CD4-positive, alpha-beta T cell (primary cell): ENCODE measurements around the gene UPF2. TPM values are rescaled to one million over a fixed set of nuclear protein-coding genes. Genes with fewer than 3 reads are reported as not detected.

Experiments
- ATAC-seq: fragments of 200-7000 bp; cut with Tn5 transposase; one replicate; pipeline ENCODE4 v1.10.0; 2022; ENCODE audit warnings: mild to moderate bottlenecking; ENCODE audit not compliant: poor library complexity
- CTCF ChIA-PET: fragments of 350-600 bp; sonication (Branson Sonifier 250); formaldehyde crosslinking; loops from one replicate; lab custom pipeline; 2021; ENCODE audit warnings: antibody characterized with exemption, inconsistent platforms; lab: Charles Lee
- POLR2A ChIA-PET: fragments of 350-600 bp; sonication (Branson Sonifier 250); formaldehyde crosslinking; loops from one replicate; lab custom pipeline; 2021; ENCODE audit warnings: antibody characterized with exemption, inconsistent platforms; lab: Charles Lee
- DNase-seq, 14 experiments: peaks; one replicate each; pipeline ENCODE4 v3.0.0-alpha.2; 2013 to 2020; ENCODE audit warnings: mixed read lengths in 2 of 14
- H3K27ac ChIP-seq, 2 donors: one replicate each; pipeline versions ENCODE4 v1.5.1 to v1.7.0; 2013; ENCODE audit warnings: low read length in 2 of 2, low read depth in 1 of 2, mild to moderate bottlenecking in 1 of 2
- H3K27me3 ChIP-seq, 2 experiments: 1 replicate in 1 of 2; 2 replicates in 1 of 2; pipeline versions ENCODE4 v1.6.1 to v1.7.0; 2013; ENCODE audit warnings: low read length in 2 of 2, control low read depth in 1 of 2, mild to moderate bottlenecking in 1 of 2, moderate library complexity in 1 of 2; ENCODE audit not compliant: insufficient read depth in 2 of 2, control insufficient read depth in 1 of 2
- H3K36me3 ChIP-seq: one replicate; pipeline ENCODE4 v1.6.1; 2013; ENCODE audit warnings: low read length, control low read depth; ENCODE audit not compliant: insufficient read depth
- H3K4me1 ChIP-seq: one replicate; pipeline ENCODE4 v1.6.1; 2013; ENCODE audit warnings: low read length, control low read depth; ENCODE audit not compliant: insufficient read depth
- H3K4me3 ChIP-seq: one replicate; pipeline ENCODE4 v1.5.1; 2013; ENCODE audit warnings: mild to moderate bottlenecking, low read length, moderate library complexity
- H3K9me3 ChIP-seq, 2 experiments: 1 replicate in 1 of 2; 2 replicates in 1 of 2; pipeline versions ENCODE4 v1.6.1 to v1.7.0; 2013; ENCODE audit warnings: low read length in 2 of 2, mild to moderate bottlenecking in 2 of 2, control low read depth in 1 of 2, moderate library complexity in 1 of 2; ENCODE audit not compliant: control insufficient read depth in 1 of 2, insufficient read depth in 1 of 2
- H3K27ac Mint-ChIP-seq: one replicate; pipeline ENCODE4 v1.8.0; 2020; ENCODE audit warnings: mixed read lengths
- H3K27me3 Mint-ChIP-seq: one replicate; pipeline ENCODE4 v1.8.0; 2021; ENCODE audit warnings: mixed read lengths
- H3K36me3 Mint-ChIP-seq: one replicate; pipeline ENCODE4 v1.8.0; 2021; ENCODE audit warnings: low read depth, mixed read lengths
- H3K4me1 Mint-ChIP-seq: one replicate; pipeline ENCODE4 v1.8.0; 2021; ENCODE audit warnings: low read depth, mixed read lengths
- H3K4me3 Mint-ChIP-seq: one replicate; pipeline ENCODE4 v1.8.0; 2020; ENCODE audit warnings: mild to moderate bottlenecking, mixed read lengths
- H3K9me3 Mint-ChIP-seq: one replicate; pipeline ENCODE4 v1.8.0; 2020; ENCODE audit warnings: mixed read lengths
- intact Hi-C, 2 experiments: fragments of 100-400 bp; cut with DNase I in 1 of 2; cut with micrococcal nuclease in 1 of 2; formaldehyde crosslinking; loops; one replicate each; pipeline versions ENCODE4 v1.15.1 to v1.9.0; 2023 to 2025; cut with DNase I, micrococcal nuclease
- total RNA-seq, 174 experiments: library from RNA in 2 of 174; stranded (reverse) in 2 of 174; gene quantifications; one replicate each; pipeline ENCODE4 v1.2.3 and lab custom pipeline; 2021 to 2026
- TF ChIP-seq, protein P1 (sequence below): fragments of 200-600 bp; IDR thresholded peaks from one replicate; pipeline ENCODE4 v1.8.0; 2022; ENCODE audit warnings: antibody characterized with exemption, mild to moderate bottlenecking

Gene UPF2
- total RNA-seq, 2 experiments from 2014 or later = 14.5 to 15.3 TPM

- H3K4me3 ChIP-seq = no peak overlapping the region
- no peaks in the 10 kb centered on the region for H3K9me3 ChIP-seq
- intact Hi-C loops = no loop called here
- no peak overlapping the region for H3K27ac ChIP-seq
- DNase-seq (no peak), ATAC-seq (no peak)
- Mint-ChIP-seq H3K27ac (no peak overlapping the region), H3K9me3 (no peaks in the 10 kb centered on the region), H3K4me3 (no peak overlapping the region), H3K36me3 (peaks cover 40% of the 10 kb centered on the region), H3K4me1 (no peaks in the 10 kb centered on the region), H3K27me3 (no peaks in the 10 kb centered on the region)
- TF ChIP-seq, protein P1, sequence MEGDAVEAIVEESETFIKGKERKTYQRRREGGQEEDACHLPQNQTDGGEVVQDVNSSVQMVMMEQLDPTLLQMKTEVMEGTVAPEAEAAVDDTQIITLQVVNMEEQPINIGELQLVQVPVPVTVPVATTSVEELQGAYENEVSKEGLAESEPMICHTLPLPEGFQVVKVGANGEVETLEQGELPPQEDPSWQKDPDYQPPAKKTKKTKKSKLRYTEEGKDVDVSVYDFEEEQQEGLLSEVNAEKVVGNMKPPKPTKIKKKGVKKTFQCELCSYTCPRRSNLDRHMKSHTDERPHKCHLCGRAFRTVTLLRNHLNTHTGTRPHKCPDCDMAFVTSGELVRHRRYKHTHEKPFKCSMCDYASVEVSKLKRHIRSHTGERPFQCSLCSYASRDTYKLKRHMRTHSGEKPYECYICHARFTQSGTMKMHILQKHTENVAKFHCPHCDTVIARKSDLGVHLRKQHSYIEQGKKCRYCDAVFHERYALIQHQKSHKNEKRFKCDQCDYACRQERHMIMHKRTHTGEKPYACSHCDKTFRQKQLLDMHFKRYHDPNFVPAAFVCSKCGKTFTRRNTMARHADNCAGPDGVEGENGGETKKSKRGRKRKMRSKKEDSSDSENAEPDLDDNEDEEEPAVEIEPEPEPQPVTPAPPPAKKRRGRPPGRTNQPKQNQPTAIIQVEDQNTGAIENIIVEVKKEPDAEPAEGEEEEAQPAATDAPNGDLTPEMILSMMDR = no peak
- no peaks in the 10 kb centered on the region for H3K27me3 ChIP-seq
- ChIA-PET POLR2A (interaction anchor here (0.8 kb wide), 1 partner anchor 9 kb away, joined by 3 read pairs; no protein-coding TSS in a partner anchor), CTCF (no interaction called here)
- H3K4me1 ChIP-seq = no peaks in the 10 kb centered on the region
- peaks cover 27% of the 10 kb centered on the region for H3K36me3 ChIP-seq
Measured at GRCh38 chr10:12081879-12082557, 39.4 kb upstream of the UPF2 start.

DNA sequence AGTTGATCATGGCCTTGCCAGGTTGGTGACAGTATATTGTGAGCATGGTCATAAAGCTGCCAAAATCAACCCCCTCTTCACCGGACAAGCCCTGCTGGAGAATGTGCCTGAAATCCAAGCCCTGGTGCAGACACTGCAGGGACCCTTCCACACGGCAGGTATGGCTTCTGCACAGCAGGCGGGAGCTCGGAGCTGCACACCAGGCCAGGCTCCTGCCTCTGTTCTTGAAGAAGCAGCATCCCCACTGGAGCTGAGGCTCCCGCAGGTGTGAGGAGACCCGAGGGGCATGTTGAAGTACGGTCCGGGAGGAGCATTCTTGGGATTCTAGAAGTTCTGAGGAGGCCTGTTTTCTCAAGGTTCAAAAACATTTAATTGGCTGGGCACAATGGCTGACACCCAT lies 38.9 kb upstream of the UPF2 start:
- CTCF ChIA-PET = no interaction called here
- H3K4me1 ChIP-seq = no peaks in the 10 kb centered on the region
- H3K36me3 ChIP-seq = peaks cover 24% of the 10 kb centered on the region
- no peaks in the 10 kb centered on the region for H3K9me3 ChIP-seq
- no peak overlapping the region for H3K4me3 Mint-ChIP-seq
- no peaks in the 10 kb centered on the region for H3K4me1 Mint-ChIP-seq
- H3K27me3 ChIP-seq = no peaks in the 10 kb centered on the region
- no peak overlapping the region for H3K4me3 ChIP-seq
- ATAC-seq (no peak), DNase-seq (no peak)
- intact Hi-C loops = no loop called here
- POLR2A ChIA-PET = interaction anchor here (0.8 kb wide), 1 partner anchor 8 kb away, joined by 3 read pairs; no protein-coding TSS in a partner anchor
- no peak overlapping the region for H3K27ac Mint-ChIP-seq
- TF ChIP-seq, protein P1 = no peak
- H3K27me3 Mint-ChIP-seq = no peaks in the 10 kb centered on the region
- H3K36me3 Mint-ChIP-seq = peaks cover 36% of the 10 kb centered on the region
- no peaks in the 10 kb centered on the region for H3K9me3 Mint-ChIP-seq
- H3K27ac ChIP-seq = no peak overlapping the region

- no peaks in the 10 kb centered on the region for H3K4me1 Mint-ChIP-seq
- H3K4me3 Mint-ChIP-seq = no peak overlapping the region
- peaks cover 13% of the 10 kb centered on the region for H3K36me3 Mint-ChIP-seq
- no peak for ATAC-seq
- CTCF ChIA-PET = no interaction called here
- Histone ChIP-seq H3K9me3 (no peaks in the 10 kb centered on the region), H3K27me3 (no peaks in the 10 kb centered on the region), H3K36me3 (peaks cover 11% of the 10 kb centered on the region), H3K27ac (no peak overlapping the region), H3K4me1 (no peaks in the 10 kb centered on the region), H3K4me3 (no peak overlapping the region)
- POLR2A ChIA-PET = no interaction called here
- no peak for DNase-seq
- H3K9me3 Mint-ChIP-seq = no peaks in the 10 kb centered on the region
- H3K27me3 Mint-ChIP-seq = no peaks in the 10 kb centered on the region
- H3K27ac Mint-ChIP-seq = no peak overlapping the region
- intact Hi-C loops = no loop called here
- TF ChIP-seq, protein P1 = no peak
Measured at GRCh38 chr10:12077580-12078180, 35.1 kb upstream of the UPF2 start.
